Gastroesophageal sphincter (tissue), 3 donors: ENCODE data around the gene NEK1.
A peak's percentile ranks its signal among the peaks of the same experiment; 100 is the strongest.

Source experiments
- CTCF ChIP-seq, 4 experiments: fragments of 200-600 bp in 2 of 4; fragments of 450-650 bp in 2 of 4; sonication (generic) in 1 of 4; IDR thresholded peaks; one replicate each; pipeline ENCODE4 v1.5.1; 2017 to 2019; ENCODE audit warnings: antibody characterized with exemption in 4 of 4, mild to moderate bottlenecking in 2 of 4, moderate library complexity in 2 of 4
- EP300 ChIP-seq: sonication (generic); formaldehyde crosslinking; IDR thresholded peaks from one replicate; pipeline ENCODE4 v1.6.1; 2017; ENCODE audit warnings: antibody characterized with exemption, mild to moderate bottlenecking

DNA sequence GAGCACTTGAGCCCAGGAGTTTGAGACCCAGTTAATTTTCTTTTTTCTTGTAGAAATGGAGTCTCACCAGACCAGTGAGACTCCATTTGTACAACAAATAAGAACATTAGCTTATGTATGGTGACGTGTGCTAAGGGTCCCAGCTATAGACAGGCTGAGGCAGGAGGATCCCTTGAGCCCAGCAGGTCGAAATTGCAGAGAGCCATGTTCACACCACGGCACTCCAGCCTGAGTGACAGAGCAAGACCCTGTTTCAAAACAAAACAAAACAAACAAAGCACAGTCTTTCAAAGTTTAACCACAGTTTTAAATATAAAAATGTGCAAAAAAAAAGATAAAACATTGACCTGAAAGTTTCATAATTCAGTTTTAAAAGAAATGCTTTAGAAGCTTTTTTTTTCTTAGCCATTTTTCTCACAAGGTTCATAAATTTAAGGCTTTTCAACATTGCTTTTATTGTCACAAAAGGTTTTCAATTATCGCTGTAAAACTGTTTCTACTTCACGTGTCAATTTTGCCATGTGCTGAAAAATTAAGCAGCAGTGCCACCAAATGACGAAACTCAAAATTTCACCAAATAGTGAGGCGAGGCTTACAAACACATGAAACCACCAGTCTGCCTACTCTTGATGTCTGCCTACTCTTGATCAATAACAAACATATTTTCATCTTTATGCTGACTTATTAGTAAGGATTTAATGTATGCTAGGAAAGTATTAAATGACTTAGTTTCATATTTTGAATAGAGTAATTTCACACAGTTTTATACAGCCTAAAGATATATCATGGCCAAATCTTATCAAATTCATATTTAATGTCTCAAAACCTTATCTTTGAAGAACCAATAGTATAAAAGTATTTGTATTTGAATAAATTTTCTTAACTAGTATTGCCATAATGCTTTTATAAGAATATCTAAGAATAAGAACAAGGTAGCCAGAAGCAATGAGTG, 126.3 kb downstream of the NEK1 start:
- peak; percentile 19 to 59 (median 46) for TF ChIP-seq CTCF (IDR thresholded peaks at IDR 0.05)
- no peak for TF ChIP-seq EP300
